IMR-90 (cell line): ENCODE measurements around the gene TCAP.

Experiments used
- CEBPB ChIP-seq: IDR thresholded peaks from 2 replicates; pipeline ENCODE4 v1.6.1; 2012; ENCODE audit warnings: low read depth, low read length, improper control_type of control experiment
- CHD1 ChIP-seq: IDR thresholded peaks from 2 replicates; pipeline ENCODE4 v1.6.1; 2012; ENCODE audit warnings: low read depth, low read length, improper control_type of control experiment
- CTCF ChIP-seq: conservative IDR thresholded peaks from 2 replicates; pipeline ENCODE4 v1.5.1; 2012; ENCODE audit warnings: mild to moderate bottlenecking, low read depth, low read length, improper control_type of control experiment
- FOS ChIP-seq: fragments of 150-350 bp; IDR thresholded peaks from 2 replicates; pipeline ENCODE4 v1.6.1; 2016; ENCODE audit warnings: low read depth, low read length
- MAZ ChIP-seq: IDR thresholded peaks from 2 replicates; pipeline ENCODE4 v1.6.1; 2012; ENCODE audit warnings: low read depth, mild to moderate bottlenecking, low read length, improper control_type of control experiment, moderate library complexity, borderline replicate concordance
- POLR2A ChIP-seq: IDR thresholded peaks from 2 replicates; pipeline ENCODE4 v1.6.1; 2012; ENCODE audit warnings: mild to moderate bottlenecking, low read depth, low read length
- RAD21 ChIP-seq: IDR thresholded peaks from 2 replicates; pipeline ENCODE4 v1.6.1; 2012; ENCODE audit warnings: low read length, improper control_type of control experiment
- RCOR1 ChIP-seq: IDR thresholded peaks from 2 replicates; pipeline ENCODE4 v1.6.1; 2012; ENCODE audit warnings: mild to moderate bottlenecking, low read length, improper control_type of control experiment; ENCODE audit not compliant: insufficient replicate concordance
- RFX5 ChIP-seq: IDR thresholded peaks from 2 replicates; pipeline ENCODE4 v1.8.0; 2012; ENCODE audit warnings: low read depth, mild to moderate bottlenecking, low read length, moderate library complexity
- USF2 ChIP-seq: fragments of 150-350 bp; IDR thresholded peaks from 2 replicates; pipeline ENCODE4 v1.6.1; 2017; ENCODE audit warnings: mild to moderate bottlenecking, antibody characterized with exemption, low read length, low read depth

GRCh38 chr17:39696731-39697130 lies 31.6 kb downstream of the TCAP start:
- TF ChIP-seq CEBPB (no peak), CTCF (no peak), POLR2A (no peak), MAZ (no peak), RFX5 (no peak), USF2 (no peak), RAD21 (no peak), CHD1 (no peak), FOS (no peak), RCOR1 (no peak)
